Activated B cell treated with CpG ODN at 0.5 μM for 24 hours (primary cell): ENCODE measurements around the gene MARCO. TPM values are rescaled to one million over a fixed set of nuclear protein-coding genes. Genes with fewer than 3 reads are reported as not detected.

Experiments
- ATAC-seq: fragments of 200-7000 bp; cut with Tn5 transposase; one replicate; pipeline ENCODE4 v1.10.0; 2021; ENCODE audit warnings: low read depth, mild to moderate bottlenecking, moderate library complexity
- CTCF ChIA-PET: fragments of 350-600 bp; sonication (Branson Sonifier 250); formaldehyde crosslinking; loops from one replicate; lab custom pipeline; 2021; ENCODE audit warnings: antibody characterized with exemption; lab: Charles Lee
- POLR2A ChIA-PET: fragments of 350-600 bp; sonication (Branson Sonifier 250); formaldehyde crosslinking; loops from one replicate; lab custom pipeline; 2021; ENCODE audit warnings: antibody characterized with exemption; lab: Charles Lee
- DNase-seq: peaks from one replicate; pipeline ENCODE4 v3.0.0; 2022
- H3K27ac Mint-ChIP-seq: one replicate; pipeline ENCODE4 v1.8.0; 2020; ENCODE audit warnings: mixed read lengths
- H3K27me3 Mint-ChIP-seq: one replicate; pipeline ENCODE4 v1.8.0; 2021; ENCODE audit warnings: mixed read lengths
- H3K36me3 Mint-ChIP-seq: one replicate; pipeline ENCODE4 v1.8.0; 2021; ENCODE audit warnings: low read depth, mixed read lengths
- H3K4me1 Mint-ChIP-seq: one replicate; pipeline ENCODE4 v1.8.0; 2021; ENCODE audit warnings: mixed read lengths
- H3K4me3 Mint-ChIP-seq: one replicate; pipeline ENCODE4 v1.8.0; 2020; ENCODE audit warnings: mild to moderate bottlenecking, mixed read lengths
- H3K9me3 Mint-ChIP-seq: one replicate; pipeline ENCODE4 v1.8.0; 2020; ENCODE audit warnings: mixed read lengths
- intact Hi-C: fragments of 100-400 bp; cut with micrococcal nuclease; formaldehyde crosslinking; loops from one replicate; pipeline ENCODE4 v1.15.1; 2024
- total RNA-seq: library from RNA; stranded (reverse); gene quantifications from 2 replicates; pipeline ENCODE4 v1.2.3, GENCODE V29; 2022
- TF ChIP-seq, protein P1 (sequence below): fragments of 200-600 bp; IDR thresholded peaks from one replicate; pipeline ENCODE4 v1.8.0; 2022; ENCODE audit warnings: antibody characterized with exemption, mild to moderate bottlenecking

Gene MARCO, protein sequence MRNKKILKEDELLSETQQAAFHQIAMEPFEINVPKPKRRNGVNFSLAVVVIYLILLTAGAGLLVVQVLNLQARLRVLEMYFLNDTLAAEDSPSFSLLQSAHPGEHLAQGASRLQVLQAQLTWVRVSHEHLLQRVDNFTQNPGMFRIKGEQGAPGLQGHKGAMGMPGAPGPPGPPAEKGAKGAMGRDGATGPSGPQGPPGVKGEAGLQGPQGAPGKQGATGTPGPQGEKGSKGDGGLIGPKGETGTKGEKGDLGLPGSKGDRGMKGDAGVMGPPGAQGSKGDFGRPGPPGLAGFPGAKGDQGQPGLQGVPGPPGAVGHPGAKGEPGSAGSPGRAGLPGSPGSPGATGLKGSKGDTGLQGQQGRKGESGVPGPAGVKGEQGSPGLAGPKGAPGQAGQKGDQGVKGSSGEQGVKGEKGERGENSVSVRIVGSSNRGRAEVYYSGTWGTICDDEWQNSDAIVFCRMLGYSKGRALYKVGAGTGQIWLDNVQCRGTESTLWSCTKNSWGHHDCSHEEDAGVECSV
- total RNA-seq: not detected in 2 replicates

DNA sequence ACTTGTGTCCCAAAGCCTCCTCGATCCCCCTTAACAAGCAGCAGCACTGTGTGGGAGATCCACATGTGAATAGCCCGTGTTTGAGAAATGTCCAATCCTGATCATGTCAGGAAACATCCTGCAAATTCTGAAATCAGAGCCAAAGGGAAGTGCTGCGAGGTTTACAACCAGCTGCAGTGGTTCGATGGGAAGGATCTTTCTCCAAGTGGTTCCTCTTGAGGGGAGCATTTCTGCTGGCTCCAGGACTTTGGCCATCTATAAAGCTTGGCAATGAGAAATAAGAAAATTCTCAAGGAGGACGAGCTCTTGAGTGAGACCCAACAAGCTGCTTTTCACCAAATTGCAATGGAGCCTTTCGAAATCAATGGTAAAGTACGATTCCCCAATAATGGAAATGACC lies at the start of gene MARCO:
Gene MARCO (plus strand): TSS at position 164 of the 400 bp plus-strand sequence. CDS start 107 bp downstream, at position 271.
- Mint-ChIP-seq H3K9me3 (no peaks in the 10 kb centered on the region), H3K4me1 (peaks cover 2% of the 10 kb centered on the region), H3K27me3 (peaks cover 9% of the 10 kb centered on the region), H3K27ac (no peak within 1 kb of the TSS), H3K36me3 (no peaks in the 10 kb centered on the region), H3K4me3 (no peak within 1 kb of the TSS)
- TF ChIP-seq, protein P1, sequence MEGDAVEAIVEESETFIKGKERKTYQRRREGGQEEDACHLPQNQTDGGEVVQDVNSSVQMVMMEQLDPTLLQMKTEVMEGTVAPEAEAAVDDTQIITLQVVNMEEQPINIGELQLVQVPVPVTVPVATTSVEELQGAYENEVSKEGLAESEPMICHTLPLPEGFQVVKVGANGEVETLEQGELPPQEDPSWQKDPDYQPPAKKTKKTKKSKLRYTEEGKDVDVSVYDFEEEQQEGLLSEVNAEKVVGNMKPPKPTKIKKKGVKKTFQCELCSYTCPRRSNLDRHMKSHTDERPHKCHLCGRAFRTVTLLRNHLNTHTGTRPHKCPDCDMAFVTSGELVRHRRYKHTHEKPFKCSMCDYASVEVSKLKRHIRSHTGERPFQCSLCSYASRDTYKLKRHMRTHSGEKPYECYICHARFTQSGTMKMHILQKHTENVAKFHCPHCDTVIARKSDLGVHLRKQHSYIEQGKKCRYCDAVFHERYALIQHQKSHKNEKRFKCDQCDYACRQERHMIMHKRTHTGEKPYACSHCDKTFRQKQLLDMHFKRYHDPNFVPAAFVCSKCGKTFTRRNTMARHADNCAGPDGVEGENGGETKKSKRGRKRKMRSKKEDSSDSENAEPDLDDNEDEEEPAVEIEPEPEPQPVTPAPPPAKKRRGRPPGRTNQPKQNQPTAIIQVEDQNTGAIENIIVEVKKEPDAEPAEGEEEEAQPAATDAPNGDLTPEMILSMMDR: no peak
- ATAC-seq: no peak
- ChIA-PET POLR2A (no interaction called here), CTCF (no interaction called here)
- intact Hi-C loops: no loop called here
- DNase-seq: no peak

DNA sequence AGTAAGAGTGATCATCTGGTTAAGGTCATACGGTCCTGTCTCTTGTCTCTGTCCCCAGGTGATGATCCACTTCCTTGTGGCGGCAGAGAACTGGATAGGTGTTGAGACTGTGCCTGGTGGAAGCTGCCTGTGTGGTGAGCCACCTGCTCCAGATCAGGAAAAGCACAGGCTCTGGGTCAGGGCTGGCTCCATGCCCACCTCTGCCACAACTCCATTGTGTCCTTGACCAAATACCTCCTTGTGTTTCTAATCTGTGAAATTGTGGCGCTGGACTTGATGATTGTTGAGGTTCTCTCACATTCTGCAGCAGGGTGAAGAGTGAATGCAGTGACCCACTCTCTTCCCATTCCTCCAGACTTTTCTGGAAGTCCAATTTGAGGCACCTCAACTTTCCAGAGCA lies 48.9 kb upstream of the MARCO start:
- no peak for ATAC-seq
- H3K27ac Mint-ChIP-seq: no peak overlapping the region

DNA sequence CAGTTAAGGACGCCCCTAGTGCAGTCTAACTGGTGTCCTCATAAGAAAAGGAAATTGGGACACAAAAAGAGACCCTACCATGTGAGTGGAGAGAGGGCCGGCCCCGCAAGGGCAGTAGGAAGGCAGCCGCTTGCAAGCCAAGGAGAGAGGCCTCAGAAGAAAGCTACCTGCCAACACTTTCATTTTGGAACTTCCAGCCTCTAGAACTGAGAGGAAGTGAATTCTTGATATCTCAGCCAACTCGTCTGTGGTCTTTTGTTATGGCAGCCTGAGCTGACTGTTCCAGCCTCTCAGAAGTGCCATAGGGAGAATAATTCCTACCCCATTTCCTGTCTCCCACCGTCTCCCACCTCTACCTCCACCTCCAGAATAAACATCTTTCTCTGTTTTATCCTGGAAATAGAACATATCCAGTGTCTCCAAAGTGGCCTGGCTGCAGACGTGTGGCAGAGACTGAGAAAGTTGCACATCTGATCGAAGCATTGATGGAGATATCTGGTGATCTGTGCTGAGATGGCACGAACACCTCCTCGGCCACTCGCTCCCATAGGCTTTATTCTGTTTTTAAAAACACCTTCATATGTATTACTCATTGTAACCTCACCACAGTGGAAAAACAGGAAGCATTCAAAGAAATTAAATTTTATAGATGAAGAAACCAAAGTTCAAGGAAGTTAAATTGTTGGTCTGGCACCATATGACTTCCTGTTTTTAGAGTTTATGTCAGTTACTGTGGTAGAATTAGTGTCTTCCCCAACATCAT lies 39.5 kb upstream of the MARCO start:
- TF ChIP-seq, protein P1: no peak
- H3K27ac Mint-ChIP-seq: no peak overlapping the region
- CTCF ChIA-PET: no interaction called here
- H3K27me3 Mint-ChIP-seq: peaks cover 2% of the 10 kb centered on the region
- intact Hi-C loops: no loop called here
- POLR2A ChIA-PET: no interaction called here
- H3K4me3 Mint-ChIP-seq: no peak overlapping the region
- H3K36me3 Mint-ChIP-seq: no peaks in the 10 kb centered on the region
- H3K9me3 Mint-ChIP-seq: peaks cover 4% of the 10 kb centered on the region
- ATAC-seq (no peak), DNase-seq (no peak)
- no peaks in the 10 kb centered on the region for H3K4me1 Mint-ChIP-seq

More for the DNA sequence above, 48.9 kb upstream of the MARCO start:
- intact Hi-C loops: no loop called here
- H3K4me1 Mint-ChIP-seq: no peaks in the 10 kb centered on the region
- no peaks in the 10 kb centered on the region for H3K36me3 Mint-ChIP-seq
- ChIA-PET CTCF (no interaction called here), POLR2A (no interaction called here)
- H3K9me3 Mint-ChIP-seq: peaks cover 15% of the 10 kb centered on the region
- no peak overlapping the region for H3K4me3 Mint-ChIP-seq
- TF ChIP-seq, protein P1: no peak
- DNase-seq: no peak
- H3K27me3 Mint-ChIP-seq: peaks cover 3% of the 10 kb centered on the region

DNA sequence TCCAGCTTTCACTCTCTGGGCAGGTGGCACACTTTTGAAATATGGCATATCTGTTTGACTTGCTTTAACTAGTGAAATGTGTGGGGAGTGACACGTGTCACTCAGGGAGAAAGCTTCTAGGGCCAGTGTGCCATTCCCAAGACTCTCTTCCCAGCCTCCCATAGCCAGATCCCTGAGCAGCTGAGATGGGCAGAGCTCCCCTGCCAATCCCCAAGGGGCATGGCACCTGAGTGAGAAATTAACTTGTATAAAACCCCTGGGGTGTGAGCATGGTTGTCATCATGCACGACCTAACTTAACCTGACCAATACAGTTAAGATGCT lies 39.0 kb upstream of the MARCO start:
- no peak for DNase-seq
- no peaks in the 10 kb centered on the region for H3K4me1 Mint-ChIP-seq
- H3K4me3 Mint-ChIP-seq: no peak overlapping the region
- no peaks in the 10 kb centered on the region for H3K36me3 Mint-ChIP-seq
- ChIA-PET POLR2A (no interaction called here), CTCF (no interaction called here)
- peaks cover 4% of the 10 kb centered on the region for H3K9me3 Mint-ChIP-seq
- intact Hi-C loops: no loop called here
- H3K27me3 Mint-ChIP-seq: peaks cover 2% of the 10 kb centered on the region
- TF ChIP-seq, protein P1: no peak
- no peak for ATAC-seq
- no peak overlapping the region for H3K27ac Mint-ChIP-seq
